IPS-15b (cell line): Measurements from ENCODE around the gene TMEM123.

Source experiments
- H3K27me3 ChIP-seq: one replicate; pipeline ENCODE4 v1.6.1; 2013; ENCODE audit warnings: low read length; ENCODE audit not compliant: control insufficient read depth, insufficient read depth
- H3K36me3 ChIP-seq: one replicate; pipeline ENCODE4 v1.6.1; 2013; ENCODE audit warnings: low read length; ENCODE audit not compliant: control insufficient read depth, insufficient read depth
- H3K4me1 ChIP-seq: one replicate; pipeline ENCODE4 v1.6.1; 2013; ENCODE audit warnings: mild to moderate bottlenecking, low read length; ENCODE audit not compliant: control insufficient read depth, insufficient read depth
- H3K4me3 ChIP-seq: one replicate; pipeline ENCODE4 v1.5.1; 2013; ENCODE audit warnings: low read depth, low read length
- H3K9ac ChIP-seq: one replicate; pipeline ENCODE4 v1.6.1; 2013; ENCODE audit warnings: low read depth, mild to moderate bottlenecking, low read length
- H3K9me3 ChIP-seq: one replicate; pipeline ENCODE4 v1.6.1; 2013; ENCODE audit warnings: mild to moderate bottlenecking, low read length; ENCODE audit not compliant: control insufficient read depth, insufficient read depth

TMEM123 gene

GRCh38 chr11:102469196-102469821 lies 16.7 kb upstream of the TMEM123 start:
- Histone ChIP-seq H3K9ac (no peak overlapping the region), H3K4me3 (no peak overlapping the region), H3K36me3 (no peaks in the 10 kb centered on the region), H3K4me1 (no peaks in the 10 kb centered on the region), H3K9me3 (no peaks in the 10 kb centered on the region), H3K27me3 (no peaks in the 10 kb centered on the region)

DNA sequence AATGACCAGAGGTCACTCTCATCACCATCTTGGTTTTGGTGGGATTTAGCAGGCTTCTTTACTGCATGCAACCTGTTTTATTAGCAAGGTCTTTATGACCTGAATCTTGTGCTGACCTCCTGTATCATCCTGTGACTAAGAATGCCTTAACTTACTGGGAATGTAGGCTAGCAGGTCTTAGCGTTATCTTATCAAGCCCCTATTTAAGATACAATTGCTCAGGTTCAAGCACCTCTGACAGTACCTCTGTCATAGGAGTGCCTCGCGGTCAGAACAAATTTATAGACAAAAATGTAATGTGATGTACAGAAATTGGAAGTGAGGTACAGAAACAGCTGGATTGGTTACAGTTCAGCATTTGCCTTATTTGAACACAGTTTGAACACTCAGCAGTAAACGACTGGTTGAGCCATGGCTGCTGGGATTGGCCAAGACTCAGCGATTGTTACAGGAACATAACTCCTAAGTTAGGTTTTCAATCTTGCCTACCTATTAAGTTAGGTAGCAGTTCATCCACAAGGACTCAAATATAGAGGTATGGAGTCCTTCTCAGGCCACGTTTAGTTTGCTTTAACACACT lies 16.1 kb upstream of the TMEM123 start:
- Histone ChIP-seq H3K4me1 (no peaks in the 10 kb centered on the region), H3K4me3 (no peak overlapping the region), H3K9ac (no peak overlapping the region), H3K27me3 (no peaks in the 10 kb centered on the region), H3K9me3 (no peaks in the 10 kb centered on the region), H3K36me3 (no peaks in the 10 kb centered on the region)

DNA sequence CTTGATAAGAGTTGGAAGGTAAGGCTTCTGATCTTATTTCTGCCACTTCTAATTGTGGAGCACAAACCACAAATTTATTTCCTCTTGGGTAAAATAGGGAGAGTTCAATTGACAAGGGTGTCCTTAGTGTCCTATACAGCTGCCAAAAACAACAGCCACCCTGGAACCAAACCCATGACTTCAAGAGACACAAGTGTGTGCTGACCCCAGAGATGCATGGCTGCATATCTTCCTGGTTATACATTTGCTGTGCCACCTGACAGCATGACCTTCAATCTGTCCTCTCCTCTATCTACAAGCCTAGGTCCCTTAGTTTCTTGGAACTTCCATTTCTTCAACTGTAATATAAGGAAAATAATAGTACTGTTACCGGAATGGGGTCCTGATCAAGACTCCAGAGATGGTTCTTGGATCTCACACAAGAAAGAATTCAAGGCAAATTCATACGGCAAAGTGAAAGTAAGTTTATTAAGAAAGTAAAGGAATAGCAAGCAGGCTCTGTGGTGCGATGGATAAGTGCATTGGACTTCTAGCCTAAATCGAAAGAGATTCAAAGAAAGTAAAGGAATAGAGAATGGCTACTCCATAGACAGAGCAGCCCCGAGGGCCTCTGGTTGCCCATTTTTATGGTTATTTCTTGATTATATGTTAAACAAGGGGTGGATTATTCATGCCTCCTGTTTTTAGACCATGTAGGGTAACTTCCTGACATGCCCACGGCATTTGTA lies 15.5 kb upstream of the TMEM123 start:
- Histone ChIP-seq H3K4me1 (no peaks in the 10 kb centered on the region), H3K36me3 (no peaks in the 10 kb centered on the region), H3K9me3 (no peaks in the 10 kb centered on the region), H3K27me3 (no peaks in the 10 kb centered on the region), H3K9ac (no peak overlapping the region), H3K4me3 (no peak overlapping the region)

DNA sequence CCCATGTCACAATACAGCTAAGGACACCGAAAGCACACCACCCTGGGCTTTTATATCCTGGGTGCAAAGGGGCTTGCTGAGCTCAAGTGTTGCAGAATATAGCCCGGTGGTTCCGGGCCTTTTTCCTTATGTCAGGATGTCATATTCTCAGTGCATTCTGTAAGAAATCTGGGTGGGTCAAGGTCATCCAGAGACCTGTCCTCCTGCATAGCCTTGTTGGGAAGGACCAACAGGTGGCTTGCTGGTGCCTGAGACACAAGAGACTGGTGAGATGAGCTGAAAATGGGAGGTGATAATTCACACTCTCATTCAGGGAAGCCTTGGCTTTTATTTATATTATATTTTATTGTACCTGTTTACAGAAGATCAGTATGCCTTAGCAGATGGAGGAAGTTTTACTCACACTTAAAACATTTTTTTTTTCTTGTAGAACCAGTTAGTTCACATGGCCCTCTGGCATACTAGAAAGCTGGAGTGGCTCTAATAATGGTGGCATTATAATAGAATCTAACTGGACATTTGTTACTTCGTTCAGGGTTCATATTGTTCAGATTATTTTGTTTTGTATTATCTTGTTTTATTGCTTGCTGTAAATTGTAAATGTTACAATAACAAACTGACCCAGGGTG lies 14.6 kb upstream of the TMEM123 start:
- no peak overlapping the region for H3K4me3 ChIP-seq
- no peaks in the 10 kb centered on the region for H3K36me3 ChIP-seq
- H3K9me3 ChIP-seq = no peaks in the 10 kb centered on the region
- H3K4me1 ChIP-seq = no peaks in the 10 kb centered on the region
- H3K9ac ChIP-seq = no peak overlapping the region
- H3K27me3 ChIP-seq = no peaks in the 10 kb centered on the region

GRCh38 chr11:102465696-102466095 lies 13.1 kb upstream of the TMEM123 start:
- Histone ChIP-seq H3K4me3 (no peak overlapping the region), H3K9ac (no peak overlapping the region), H3K27me3 (no peaks in the 10 kb centered on the region), H3K36me3 (no peaks in the 10 kb centered on the region), H3K9me3 (no peaks in the 10 kb centered on the region), H3K4me1 (no peaks in the 10 kb centered on the region)

- no peaks in the 10 kb centered on the region for H3K9me3 ChIP-seq
- H3K27me3 ChIP-seq = no peaks in the 10 kb centered on the region
- H3K4me1 ChIP-seq = no peaks in the 10 kb centered on the region
- no peak overlapping the region for H3K4me3 ChIP-seq
- no peak overlapping the region for H3K9ac ChIP-seq
- no peaks in the 10 kb centered on the region for H3K36me3 ChIP-seq
Measured at GRCh38 chr11:102464859-102465500, 12.4 kb upstream of the TMEM123 start.

DNA sequence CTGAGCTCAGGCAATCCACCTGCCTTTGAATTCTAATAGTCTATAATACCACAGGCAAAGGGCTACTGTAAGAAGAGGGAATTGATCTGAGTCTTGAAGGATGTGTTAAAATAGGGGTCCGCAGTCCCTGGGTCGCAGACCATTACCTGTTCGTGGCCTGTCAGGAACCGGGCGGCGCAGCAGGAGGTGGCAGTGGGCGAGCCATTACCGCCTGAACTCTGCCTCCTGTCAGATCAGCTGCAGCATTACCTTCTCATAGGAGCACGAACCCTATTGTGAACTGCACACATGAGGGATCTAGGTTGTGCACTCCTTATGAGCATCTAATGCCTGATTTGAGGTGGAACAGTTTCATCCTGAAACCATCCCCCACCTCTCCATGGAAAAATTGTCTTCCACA lies 11.5 kb upstream of the TMEM123 start:
- Histone ChIP-seq H3K36me3 (no peaks in the 10 kb centered on the region), H3K9me3 (no peaks in the 10 kb centered on the region), H3K9ac (no peak overlapping the region), H3K27me3 (no peaks in the 10 kb centered on the region), H3K4me1 (no peaks in the 10 kb centered on the region), H3K4me3 (no peak overlapping the region)

- Histone ChIP-seq H3K27me3 (no peaks in the 10 kb centered on the region), H3K4me3 (no peak overlapping the region)
Measured at GRCh38 chr11:102462610-102463009, 10.0 kb upstream of the TMEM123 start.

GRCh38 chr11:102459393-102459792 lies 6.8 kb upstream of the TMEM123 start:
- no peak overlapping the region for H3K9ac ChIP-seq
- peaks cover 8% of the 10 kb centered on the region for H3K4me1 ChIP-seq
- H3K9me3 ChIP-seq = no peaks in the 10 kb centered on the region

More at GRCh38 chr11:102462610-102463009, 10.0 kb upstream of the TMEM123 start:
- H3K9ac ChIP-seq = no peak overlapping the region
- H3K4me1 ChIP-seq = no peaks in the 10 kb centered on the region
- H3K9me3 ChIP-seq = no peaks in the 10 kb centered on the region
- no peaks in the 10 kb centered on the region for H3K36me3 ChIP-seq

DNA sequence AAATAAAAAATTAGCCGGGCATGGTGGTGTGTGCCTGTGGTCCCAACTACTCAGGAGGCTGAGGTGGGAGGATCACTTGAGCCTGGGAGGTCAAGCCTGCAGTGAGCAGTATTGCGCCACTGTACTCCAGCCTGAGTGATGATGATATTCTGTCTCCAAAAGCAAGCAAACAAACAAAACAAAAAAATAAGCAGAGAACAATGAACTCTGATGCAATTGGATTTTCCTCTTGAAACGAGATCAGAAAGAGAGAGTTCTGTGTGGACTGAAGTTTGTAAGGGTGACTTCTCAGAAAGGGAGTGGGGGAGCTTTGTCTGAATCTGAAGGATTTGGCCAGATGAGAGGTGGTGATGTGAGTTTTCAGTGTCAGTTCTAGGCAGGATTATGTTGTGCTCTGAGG lies 6.0 kb upstream of the TMEM123 start:
- no peak overlapping the region for H3K4me3 ChIP-seq
- H3K27me3 ChIP-seq = peaks cover 23% of the 10 kb centered on the region
- H3K9ac ChIP-seq = no peak overlapping the region
- H3K36me3 ChIP-seq = no peaks in the 10 kb centered on the region
- H3K9me3 ChIP-seq = no peaks in the 10 kb centered on the region
- peaks cover 14% of the 10 kb centered on the region for H3K4me1 ChIP-seq

More at GRCh38 chr11:102459393-102459792, 6.8 kb upstream of the TMEM123 start:
- Histone ChIP-seq H3K27me3 (peaks cover 16% of the 10 kb centered on the region), H3K36me3 (no peaks in the 10 kb centered on the region), H3K4me3 (no peak overlapping the region)

- peaks cover 25% of the 10 kb centered on the region for H3K27me3 ChIP-seq
- H3K36me3 ChIP-seq = no peaks in the 10 kb centered on the region
- no peaks in the 10 kb centered on the region for H3K9me3 ChIP-seq
- H3K9ac ChIP-seq = no peak overlapping the region
- peaks cover 16% of the 10 kb centered on the region for H3K4me1 ChIP-seq
- no peak overlapping the region for H3K4me3 ChIP-seq
Measured at GRCh38 chr11:102457865-102458264, 5.3 kb upstream of the TMEM123 start.
